Pons (tissue), 1 donor: ENCODE results near the gene CEP164.
"Not testable (repeated sequence)": the region's sequence is repeated elsewhere in the genome, so short reads cannot be mapped to it uniquely, and the experiment has no call there.

ENCODE experiments used
- DNase-seq: peaks from one replicate; pipeline ENCODE4 v3.0.0-alpha.2; 2016; ENCODE audit warnings: low spot score

The CEP164 gene

DNA sequence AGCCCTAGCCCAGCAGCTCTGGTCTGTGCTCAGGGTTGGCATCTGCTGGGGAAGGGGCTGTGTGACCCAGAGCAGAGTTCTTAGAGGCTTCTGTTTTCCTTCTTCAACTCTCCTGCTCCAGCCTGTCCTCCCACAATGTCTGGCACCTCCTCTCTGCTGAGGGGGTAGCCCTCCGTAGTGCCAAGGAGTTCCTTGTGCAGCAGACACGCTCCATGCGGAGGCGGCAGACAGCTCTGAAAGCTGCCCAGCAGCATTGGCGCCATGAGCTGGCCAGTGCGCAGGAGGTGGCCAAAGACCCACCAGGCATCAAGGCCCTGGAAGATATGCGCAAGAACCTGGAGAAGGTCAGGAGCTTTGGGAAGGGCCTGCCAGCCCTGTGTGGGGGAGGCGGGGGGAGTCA, 69.3 kb downstream of the CEP164 start:
- DNase-seq, result no peak

DNA sequence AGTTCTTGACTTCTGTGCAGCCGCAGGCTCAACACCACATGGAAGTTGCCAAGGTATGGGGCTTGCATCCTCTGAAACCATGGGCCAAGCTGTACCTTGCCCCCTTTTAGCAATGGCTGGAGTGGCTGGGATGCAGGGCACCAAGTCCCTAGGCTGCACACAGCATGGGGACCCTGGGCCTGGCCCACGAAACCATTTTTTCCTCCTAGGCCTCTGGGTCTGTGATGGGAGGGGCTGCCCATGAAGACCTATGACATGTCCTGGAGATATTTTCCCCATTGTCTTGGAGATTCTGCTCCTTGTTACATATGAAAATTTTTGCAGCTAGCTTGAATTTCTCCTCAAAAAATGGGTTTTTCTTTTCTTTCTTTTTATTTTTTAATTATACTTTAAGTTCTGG, 71.0 kb downstream of the CEP164 start:
- DNase-seq, result not testable (repeated sequence)

GRCh38 chr11:117399100-117399840, 71.6 kb downstream of the CEP164 start:
- DNase-seq, result not testable (repeated sequence)

- not testable (repeated sequence) for DNase-seq
Observed at GRCh38 chr11:117405898-117406297, 78.2 kb downstream of the CEP164 start.

DNA sequence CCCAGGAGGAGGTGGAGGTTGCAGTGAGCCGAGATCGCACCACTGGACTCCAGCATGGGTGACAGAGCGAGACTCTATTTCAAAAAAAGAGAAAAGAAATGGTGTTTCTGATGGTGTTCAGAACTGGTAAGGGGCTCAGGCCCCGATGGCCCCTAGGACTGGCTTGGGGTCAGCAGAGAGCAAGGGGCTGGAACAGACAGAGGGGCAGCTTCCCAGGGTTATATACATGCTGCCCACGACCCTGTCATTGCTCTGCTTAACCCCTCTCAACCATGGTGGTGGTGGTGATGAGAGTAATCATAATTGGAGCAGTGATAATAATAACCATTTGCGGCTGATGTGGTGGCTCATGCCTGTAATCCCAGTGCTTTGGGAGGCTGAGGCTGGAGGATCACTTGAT, 79.4 kb downstream of the CEP164 start:
- DNase-seq, result no peak

- DNase-seq, result no peak
Observed at GRCh38 chr11:117408356-117408755, 80.7 kb downstream of the CEP164 start.

DNA sequence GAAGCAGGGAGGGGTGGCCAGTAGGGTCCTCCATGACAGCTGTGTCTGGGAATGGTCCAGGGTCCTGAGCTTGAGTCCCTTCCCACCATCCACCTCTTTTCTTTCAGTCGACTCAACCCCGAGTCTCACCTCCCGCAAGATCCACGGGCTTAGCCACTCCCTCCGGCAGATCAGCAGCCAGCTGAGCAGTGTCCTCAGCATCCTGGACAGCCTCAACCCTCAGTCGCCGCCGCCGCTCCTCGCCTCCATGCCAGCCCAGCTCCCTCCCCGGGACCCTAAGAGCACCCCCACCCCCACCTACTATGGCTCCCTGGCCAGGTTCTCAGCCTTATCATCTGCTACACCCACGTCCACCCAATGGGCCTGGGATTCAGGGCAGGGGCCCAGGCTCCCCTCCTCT, 81.9 kb downstream of the CEP164 start:
- no peak for DNase-seq

GRCh38 chr11:117410238-117410637, 82.6 kb downstream of the CEP164 start:
- DNase-seq, result no peak

GRCh38 chr11:117410861-117411710, 83.4 kb downstream of the CEP164 start:
- DNase-seq, result no peak

GRCh38 chr11:117411736-117412135, 84.1 kb downstream of the CEP164 start:
- no peak for DNase-seq

DNA sequence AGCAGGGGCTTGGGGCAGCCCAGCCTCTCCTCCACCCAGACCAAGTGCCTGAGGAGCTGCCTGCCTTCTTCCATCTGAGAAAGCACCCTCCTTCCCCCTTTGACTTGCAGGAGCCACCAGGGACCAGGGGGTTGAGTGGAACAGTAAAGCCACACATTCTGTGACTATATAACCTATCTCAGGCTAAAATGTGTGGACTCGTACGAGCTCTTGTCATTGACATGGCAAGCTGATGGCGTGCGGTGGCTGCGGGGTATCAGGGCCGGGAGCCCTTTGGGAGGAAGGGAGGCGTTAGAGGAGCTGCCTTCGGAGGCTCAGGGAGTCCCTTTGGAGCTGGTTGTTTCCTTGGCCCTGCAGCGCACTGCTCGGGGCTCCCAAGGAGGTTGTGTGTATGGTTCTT, 84.5 kb downstream of the CEP164 start:
- DNase-seq, result no peak

DNA sequence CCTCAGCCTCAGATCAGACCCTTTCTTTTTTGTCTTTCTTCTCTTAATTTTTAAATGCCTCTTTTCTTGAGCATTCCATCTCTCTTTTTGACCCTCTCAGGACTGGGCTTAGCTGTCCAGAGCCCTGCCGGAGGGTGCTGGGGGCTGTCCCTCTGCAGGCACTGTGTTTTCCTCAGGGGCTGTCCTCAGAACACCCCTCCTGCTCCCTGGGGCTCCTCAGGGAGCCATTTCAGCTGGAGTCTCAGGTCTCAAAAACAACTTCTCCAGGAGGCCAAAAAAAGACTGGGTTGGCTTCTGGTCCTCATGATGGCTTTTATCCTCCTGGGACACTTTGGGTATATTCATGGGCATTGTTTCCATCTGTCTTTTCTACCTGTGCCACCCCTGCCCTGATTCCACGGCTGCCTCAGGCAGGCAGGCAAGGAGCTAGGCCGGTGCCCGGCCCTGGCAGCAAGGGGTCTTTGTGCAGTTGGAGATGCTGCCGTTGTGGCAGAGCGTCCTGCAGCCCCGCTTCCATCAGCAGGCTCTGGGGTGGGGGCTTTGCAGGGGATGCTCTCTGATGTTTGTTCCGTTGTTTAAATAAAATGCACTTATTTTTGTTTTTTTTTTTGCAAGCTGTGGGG, 85.1 kb downstream of the CEP164 start:
- DNase-seq, result no peak

DNA sequence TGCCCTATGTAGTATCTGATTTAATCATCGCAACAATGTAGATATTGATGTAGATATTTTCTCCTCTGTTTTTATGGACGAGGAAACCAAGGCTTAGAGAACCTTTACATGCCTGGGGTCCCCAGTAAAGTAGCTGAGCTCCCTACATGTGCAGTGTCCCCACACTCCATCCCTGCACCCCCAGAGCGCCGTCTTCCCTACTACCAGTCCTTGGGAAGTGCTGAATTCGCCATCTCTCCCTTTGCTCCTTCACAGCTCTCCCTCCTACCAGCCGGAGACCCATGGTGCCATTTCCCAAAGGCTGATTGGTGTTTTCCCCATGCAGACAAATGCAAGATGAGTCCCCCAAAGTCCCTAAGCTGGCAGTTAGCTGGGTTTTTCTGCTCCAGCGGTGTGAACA, 86.0 kb downstream of the CEP164 start:
- no peak for DNase-seq

DNA sequence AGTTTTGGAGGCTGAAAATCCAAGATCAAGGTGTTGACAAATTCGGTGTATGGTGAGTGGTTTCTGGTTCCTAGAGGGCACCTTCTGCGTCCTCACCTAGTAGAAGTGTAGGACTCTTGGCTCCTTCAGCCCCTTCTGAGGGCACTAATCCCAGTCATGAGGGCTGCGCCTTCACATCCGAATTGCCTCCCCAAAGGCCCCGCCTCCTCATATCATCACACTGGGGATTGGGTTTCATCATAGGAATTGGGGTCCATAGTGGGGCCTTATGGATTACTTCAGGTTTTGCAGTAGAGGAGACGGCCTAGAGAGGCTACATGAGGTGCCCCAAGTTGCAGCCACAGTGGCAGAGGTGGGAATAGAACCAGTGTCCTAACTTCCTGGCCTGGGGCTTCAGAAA, 87.1 kb downstream of the CEP164 start:
- no peak for DNase-seq

DNA sequence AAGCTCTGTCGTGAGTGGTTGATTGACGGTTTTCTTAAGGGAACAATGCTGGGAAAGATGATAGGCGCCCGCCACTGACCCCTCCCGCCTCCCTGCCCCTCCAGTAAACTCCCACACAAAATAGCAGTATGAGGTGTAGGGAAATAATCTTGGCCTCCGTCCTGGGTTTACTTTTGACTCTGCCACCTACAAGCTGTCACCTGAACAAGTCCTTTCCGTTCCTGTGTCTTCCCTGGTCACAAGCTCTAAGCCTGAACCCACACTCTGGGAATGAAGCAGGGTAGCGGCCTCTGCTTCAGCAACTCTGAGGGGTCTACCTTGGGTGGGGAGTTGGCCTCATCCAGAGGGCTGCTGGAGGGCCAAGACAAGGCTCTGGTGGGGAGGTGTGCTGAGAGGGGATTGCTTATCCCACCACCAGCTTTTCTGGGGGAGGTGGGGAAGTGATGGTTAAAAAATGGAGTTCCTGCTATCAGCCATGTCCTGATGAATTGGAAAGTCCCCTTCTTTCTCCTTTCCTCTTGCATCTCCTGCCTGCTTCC, 87.8 kb downstream of the CEP164 start:
- no peak for DNase-seq

DNA sequence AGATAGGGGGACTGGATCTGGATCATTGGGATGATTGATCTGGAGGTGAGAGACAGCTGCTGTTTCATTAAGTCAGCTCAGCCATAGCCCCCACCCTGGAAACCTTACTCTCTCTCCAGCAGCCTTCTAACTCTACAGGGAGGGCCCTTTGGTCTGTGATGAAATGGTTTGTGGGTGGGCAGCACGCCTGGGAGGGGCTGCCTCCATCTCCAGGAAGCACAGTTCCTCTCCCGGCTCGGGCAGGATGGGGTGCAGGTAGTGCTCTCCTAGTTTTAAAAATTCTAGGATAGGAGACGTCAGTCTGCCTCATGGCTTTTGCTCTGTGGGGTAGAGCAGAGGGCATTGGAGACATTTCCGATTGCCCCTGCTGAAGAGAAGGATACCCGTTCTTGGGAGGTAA, 89.7 kb downstream of the CEP164 start:
- DNase-seq, result no peak

DNA sequence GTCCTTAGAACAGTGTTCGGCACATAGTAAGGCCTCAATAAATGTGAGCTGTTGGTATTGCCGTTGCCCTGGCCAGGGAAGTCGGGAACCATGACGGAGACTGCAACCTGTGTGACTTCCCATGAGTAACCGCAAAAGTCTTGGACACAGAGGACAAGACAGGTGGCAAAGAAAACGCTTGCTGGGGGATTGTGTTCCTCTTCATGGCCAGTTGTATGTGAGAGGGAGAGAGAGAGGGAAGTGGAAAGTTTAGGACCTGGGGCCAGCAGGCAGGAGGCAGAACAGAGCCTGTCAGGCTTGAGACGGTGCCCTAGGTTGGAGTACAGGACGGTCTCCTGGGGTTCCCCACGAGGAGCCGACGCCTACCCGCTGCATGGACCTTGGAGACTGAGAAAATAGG, 90.2 kb downstream of the CEP164 start:
- no peak for DNase-seq

DNA sequence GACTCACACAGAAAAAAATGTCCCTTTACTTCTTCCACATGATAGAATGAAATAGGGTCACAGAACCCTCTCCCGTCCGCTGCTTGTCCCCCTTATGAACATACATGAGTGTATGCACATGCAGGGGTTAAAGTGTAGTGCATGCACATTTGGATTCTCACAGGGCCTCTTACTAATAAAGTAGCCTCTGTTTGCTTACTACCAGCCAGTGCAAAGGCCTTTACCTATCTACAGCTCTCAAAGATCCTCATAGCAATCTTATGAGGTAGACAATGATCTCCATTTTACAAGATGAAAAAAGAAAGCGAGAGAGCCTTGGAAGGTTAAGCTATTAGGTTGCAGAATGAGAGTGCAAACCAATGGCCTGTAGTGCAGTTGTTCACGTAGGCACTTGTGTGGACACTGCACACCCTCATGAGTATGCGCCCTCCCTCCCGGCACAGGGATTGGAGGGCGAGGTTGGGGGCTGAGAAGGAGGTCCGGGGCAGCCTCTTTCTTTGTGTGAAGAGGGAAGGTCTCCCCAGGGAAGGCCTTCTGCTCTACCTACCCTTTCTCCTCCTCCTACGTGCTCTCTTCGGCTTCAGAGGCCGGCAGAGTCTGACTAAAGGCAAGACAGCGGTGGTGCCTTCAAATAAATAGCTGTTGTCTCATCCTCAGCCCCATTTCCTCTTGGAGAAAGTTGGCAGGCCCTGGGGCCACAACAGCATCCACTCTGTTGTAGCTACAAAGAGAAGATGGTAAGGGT, 91.3 kb downstream of the CEP164 start:
- DNase-seq, result no peak

- DNase-seq, result no peak
Observed at GRCh38 chr11:117419482-117420142, 92.0 kb downstream of the CEP164 start.

- no peak for DNase-seq
Observed at GRCh38 chr11:117420143-117420485, 92.5 kb downstream of the CEP164 start.

- no peak for DNase-seq
Observed at GRCh38 chr11:117420598-117420997, 92.9 kb downstream of the CEP164 start.

DNA sequence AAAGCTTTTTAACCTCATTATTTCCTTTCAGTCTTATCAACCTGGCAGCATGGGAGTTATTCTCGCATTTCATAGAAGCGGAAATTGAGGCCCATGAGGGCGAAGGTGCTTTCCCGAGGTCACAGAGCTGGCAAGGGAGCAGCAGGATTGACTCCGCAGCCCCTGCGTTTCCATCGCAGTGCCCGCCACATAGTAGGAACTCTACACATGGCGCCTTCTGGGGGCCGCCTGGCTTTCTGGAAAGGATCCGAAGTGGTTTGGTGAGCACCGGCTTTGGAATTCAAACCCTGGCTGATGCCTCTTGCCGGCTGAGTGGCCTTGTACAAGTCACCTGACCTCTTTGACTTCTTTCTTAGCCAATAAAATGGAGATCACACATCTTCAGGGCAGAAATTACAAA, 93.4 kb downstream of the CEP164 start:
- DNase-seq, result no peak
